Right lobe of liver (tissue), 6 donors: Measurements from ENCODE around the gene P4HA2. TPM values are rescaled to one million over a fixed set of nuclear protein-coding genes. Genes with fewer than 3 reads are reported as not detected.
A peak's percentile ranks its signal among the peaks of the same experiment; 100 is the strongest.

Source experiments
- ATAC-seq, 4 donors: fragments of 200-7000 bp; cut with Tn5 transposase; one replicate each; pipeline ENCODE4 v1.9.1; 2020; ENCODE audit warnings: mild to moderate bottlenecking in 4 of 4, moderate library complexity in 4 of 4
- DNase-seq, 3 donors: peaks; one replicate each; pipeline ENCODE4 v3.0.0-alpha.2; 2020
- H3K27ac ChIP-seq, 3 donors: fragments of 200-600 bp; one replicate each; pipeline ENCODE4 v1.8.0; 2022
- H3K27me3 ChIP-seq, 2 donors: fragments of 200-600 bp; one replicate each; pipeline ENCODE4 v1.8.0; 2022
- H3K36me3 ChIP-seq, 4 donors: fragments of 200-600 bp; sonication (generic) in 1 of 4; one replicate each; pipeline versions ENCODE4 v1.5.1 to v1.8.0; 2017 to 2022; ENCODE audit warnings: control low read depth in 1 of 4
- H3K4me1 ChIP-seq, 4 donors: fragments of 200-600 bp; sonication (generic) in 1 of 4; one replicate each; pipeline versions ENCODE4 v1.5.1 to v1.8.0; 2017 to 2022; ENCODE audit warnings: control low read depth in 1 of 4
- H3K4me3 ChIP-seq, 3 donors: fragments of 200-600 bp; one replicate each; pipeline ENCODE4 v1.8.0; 2022
- H3K9me3 ChIP-seq, 4 donors: fragments of 200-600 bp; sonication (generic) in 1 of 4; one replicate each; pipeline versions ENCODE4 v1.5.1 to v1.8.0; 2017 to 2022; ENCODE audit warnings: control low read depth in 1 of 4
- POLR2A ChIP-seq: fragments of 450-650 bp; IDR thresholded peaks from one replicate; pipeline ENCODE4 v1.6.1; 2017; ENCODE audit warnings: antibody characterized with exemption, mild to moderate bottlenecking
- WGBS: methylation state at CpG from one replicate; pipeline ENCODE4 v1.1.6; 2018; ENCODE audit warnings: low coverage, low lambda C conversion rate; ENCODE audit not compliant: insufficient coverage; ENCODE audit errors: missing lambda C conversion rate; 5-methylcytosine and 5-hydroxymethylcytosine counted together
- intact Hi-C, 2 donors: fragments of 100-400 bp; cut with DNase I; formaldehyde crosslinking; loops; one replicate each; pipeline versions ENCODE4 v1.11.2 to v1.14.1; 2022
- total RNA-seq, 6 experiments: library from RNA; depleted of rRNA in 2 of 6; stranded (reverse); fragments of >200 nt in 2 of 6; fragmentation: NEBNext Ultra II Directional in 3 of 6; extraction: Animal tissue kit (Norgen Biotek cat#: 25700) in 3 of 6; gene quantifications; one replicate each; pipeline versions ENCODE4 v1.1.0 to v1.2.4, GENCODE V29; 2016 to 2023
- TF ChIP-seq, protein P1 (sequence below), 4 donors: fragments of 200-600 bp in 3 of 4; fragments of 450-650 bp in 1 of 4; IDR thresholded peaks; one replicate each; pipeline versions ENCODE4 v1.5.1 to v1.8.0; 2016 to 2022; ENCODE audit warnings: antibody characterized with exemption in 4 of 4, mild to moderate bottlenecking in 2 of 4
- donor health status: DM: no; HTN: yes; CAD: no.
- donor health status: DM: no; HTN: no; CAD: no.
- donor health status: DM: no; HTN: no; CAD: no.
- donor health status: DM: no; HTN: yes; CAD: no.
- donor health status: DM: no; HTN: yes; CAD: no.

P4HA2 gene
- total RNA-seq, 6 experiments from 2014 or later: 11.5 to 23.2 (median 16.5) TPM

DNA sequence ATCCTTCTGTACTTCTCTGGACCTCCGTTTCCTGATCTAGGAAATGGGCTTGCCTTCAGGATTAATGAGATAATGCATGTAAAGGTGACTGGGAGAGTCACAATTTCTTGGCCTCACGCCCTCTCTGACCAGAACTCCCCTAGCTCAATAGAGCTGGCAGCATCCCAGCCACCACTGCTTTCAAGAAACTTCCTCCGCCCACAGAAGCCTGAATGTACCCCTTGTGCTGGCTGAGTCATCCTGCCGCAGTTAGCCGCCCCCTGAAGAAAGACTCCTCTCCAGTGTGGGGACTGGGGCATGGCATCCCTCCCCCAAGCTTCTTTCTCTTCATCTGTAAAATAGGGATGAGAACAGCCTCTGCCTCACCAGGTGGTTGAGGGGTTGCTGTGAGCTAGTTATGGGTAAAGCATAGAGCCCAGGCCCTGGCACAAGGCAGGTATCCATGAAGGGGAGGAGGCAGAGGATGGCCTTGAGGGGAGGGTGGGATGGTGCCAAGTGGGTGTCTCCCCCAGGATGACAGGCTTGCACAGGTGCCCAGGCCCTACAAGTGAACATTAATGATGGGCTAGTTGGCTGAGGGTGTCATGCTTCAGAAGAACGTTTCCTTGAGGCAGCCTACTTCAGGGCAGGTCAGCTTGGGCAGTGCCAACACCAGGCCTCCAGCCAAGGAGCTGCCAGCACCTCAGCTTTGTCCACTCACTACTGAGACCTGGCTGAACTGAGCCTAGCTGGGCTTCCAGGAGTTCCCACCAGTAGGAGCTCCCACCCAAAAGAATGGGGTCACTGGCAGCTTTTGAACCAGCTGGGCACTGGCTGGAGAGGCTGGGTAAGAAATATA lies 33.3 kb upstream of the P4HA2 start:
- 36% methylated on average over 5 of the region's 6 CpGs for WGBS
- intact Hi-C loops: no loop called here
- peak in 1 of 4 donors; percentile 26 for ATAC-seq
- Histone ChIP-seq H3K9me3 (no peaks in the 10 kb centered on the region), H3K27ac (no peak overlapping the region), H3K36me3 (no peaks in the 10 kb centered on the region), H3K4me1 (peaks cover 0 to 2% (median 0%) of the 10 kb centered on the region in 4 donors), H3K4me3 (no peak overlapping the region), H3K27me3 (no peaks in the 10 kb centered on the region)
- no peak for TF ChIP-seq POLR2A
- TF ChIP-seq, protein P1, sequence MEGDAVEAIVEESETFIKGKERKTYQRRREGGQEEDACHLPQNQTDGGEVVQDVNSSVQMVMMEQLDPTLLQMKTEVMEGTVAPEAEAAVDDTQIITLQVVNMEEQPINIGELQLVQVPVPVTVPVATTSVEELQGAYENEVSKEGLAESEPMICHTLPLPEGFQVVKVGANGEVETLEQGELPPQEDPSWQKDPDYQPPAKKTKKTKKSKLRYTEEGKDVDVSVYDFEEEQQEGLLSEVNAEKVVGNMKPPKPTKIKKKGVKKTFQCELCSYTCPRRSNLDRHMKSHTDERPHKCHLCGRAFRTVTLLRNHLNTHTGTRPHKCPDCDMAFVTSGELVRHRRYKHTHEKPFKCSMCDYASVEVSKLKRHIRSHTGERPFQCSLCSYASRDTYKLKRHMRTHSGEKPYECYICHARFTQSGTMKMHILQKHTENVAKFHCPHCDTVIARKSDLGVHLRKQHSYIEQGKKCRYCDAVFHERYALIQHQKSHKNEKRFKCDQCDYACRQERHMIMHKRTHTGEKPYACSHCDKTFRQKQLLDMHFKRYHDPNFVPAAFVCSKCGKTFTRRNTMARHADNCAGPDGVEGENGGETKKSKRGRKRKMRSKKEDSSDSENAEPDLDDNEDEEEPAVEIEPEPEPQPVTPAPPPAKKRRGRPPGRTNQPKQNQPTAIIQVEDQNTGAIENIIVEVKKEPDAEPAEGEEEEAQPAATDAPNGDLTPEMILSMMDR (IDR thresholded peaks at IDR 0.05): no peak
- peak in 2 of 3 donors; percentile 44 to 45 for DNase-seq

DNA sequence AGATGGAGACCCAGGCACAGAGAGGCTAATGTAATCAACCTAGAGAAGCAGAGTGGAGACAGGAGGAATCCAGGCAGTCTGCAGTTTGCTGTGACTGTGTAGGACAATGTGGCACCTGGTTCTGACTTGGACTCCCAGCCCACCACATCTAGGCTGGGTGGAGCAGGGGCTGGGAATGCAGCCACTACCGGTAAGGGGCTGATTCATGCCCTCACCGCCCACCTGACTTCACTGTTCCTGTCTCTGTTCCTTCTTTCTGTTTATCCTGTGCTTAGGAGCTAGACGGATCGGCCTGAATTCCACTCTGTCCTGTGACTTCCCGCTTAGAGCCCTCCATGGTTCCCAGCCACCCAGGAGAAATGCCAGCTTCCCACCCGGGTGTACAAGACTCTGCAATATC lies 32.4 kb upstream of the P4HA2 start:
- Histone ChIP-seq H3K4me1 (peaks cover 0 to 2% (median 0%) of the 10 kb centered on the region in 4 donors), H3K27ac (no peak overlapping the region)
- WGBS: 86% methylated on average over 4 of the region's 6 CpGs

DNA sequence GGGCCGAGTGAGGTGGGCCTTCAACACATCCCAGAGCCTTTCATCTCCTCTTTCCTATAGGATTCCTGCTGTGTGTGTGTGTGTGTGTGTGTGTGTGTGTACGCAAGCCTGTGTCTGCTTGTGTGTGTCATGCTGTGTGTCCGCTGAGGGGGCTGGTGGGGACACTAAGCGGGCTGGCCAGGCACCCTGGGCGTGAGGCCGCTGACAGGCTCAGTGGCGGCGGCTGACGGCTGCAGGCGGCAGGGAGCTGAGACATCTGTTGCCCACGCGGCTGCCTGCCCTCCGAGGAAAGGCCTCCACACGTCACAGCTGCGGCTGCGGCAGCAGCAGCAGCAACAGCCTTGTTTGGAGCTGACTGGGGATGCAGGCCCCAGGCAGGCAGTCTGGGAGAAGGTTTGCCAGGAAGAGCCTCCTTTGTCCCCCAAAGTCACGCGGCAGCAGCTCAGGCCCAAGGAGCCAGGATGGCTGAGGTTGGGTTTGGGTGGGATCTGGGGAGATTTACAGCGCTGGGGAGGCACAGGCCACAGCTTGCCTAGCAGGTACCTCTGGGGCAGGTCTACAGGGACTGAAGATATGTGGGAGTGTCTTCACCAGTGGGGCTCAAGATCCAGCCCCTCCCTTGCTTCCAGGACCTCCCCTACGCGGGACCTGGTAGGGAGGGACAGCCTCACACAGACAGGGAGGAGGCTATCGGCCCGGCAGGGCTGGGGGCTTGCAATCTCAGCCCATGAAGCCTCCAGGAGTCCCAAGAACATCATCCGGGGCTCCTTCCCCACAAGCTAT lies 31.6 kb upstream of the P4HA2 start:
- Histone ChIP-seq H3K27me3 (no peaks in the 10 kb centered on the region), H3K4me3 (no peak overlapping the region), H3K9me3 (no peaks in the 10 kb centered on the region), H3K36me3 (no peaks in the 10 kb centered on the region), H3K4me1 (peaks cover 0 to 2% (median 0%) of the 10 kb centered on the region in 4 donors), H3K27ac (no peak overlapping the region)
- ATAC-seq: peak in 1 of 4 donors; percentile 10
- intact Hi-C loops: no loop called here
- no peak for TF ChIP-seq POLR2A
- TF ChIP-seq, protein P1 (IDR thresholded peaks at IDR 0.05): no peak
- peak in 1 of 3 donors; percentile 39 for DNase-seq
- WGBS: no CpG with 5 or more reads among the region's 24 CpGs

More for the DNA sequence above, 32.4 kb upstream of the P4HA2 start:
- Histone ChIP-seq H3K36me3 (no peaks in the 10 kb centered on the region), H3K9me3 (no peaks in the 10 kb centered on the region), H3K27me3 (no peaks in the 10 kb centered on the region), H3K4me3 (no peak overlapping the region)
- intact Hi-C loops: no loop called here
- ATAC-seq (no peak), DNase-seq (peak in 1 of 3 donors; percentile 14)
- no peak for TF ChIP-seq POLR2A
- TF ChIP-seq, protein P1 (IDR thresholded peaks at IDR 0.05): no peak

DNA sequence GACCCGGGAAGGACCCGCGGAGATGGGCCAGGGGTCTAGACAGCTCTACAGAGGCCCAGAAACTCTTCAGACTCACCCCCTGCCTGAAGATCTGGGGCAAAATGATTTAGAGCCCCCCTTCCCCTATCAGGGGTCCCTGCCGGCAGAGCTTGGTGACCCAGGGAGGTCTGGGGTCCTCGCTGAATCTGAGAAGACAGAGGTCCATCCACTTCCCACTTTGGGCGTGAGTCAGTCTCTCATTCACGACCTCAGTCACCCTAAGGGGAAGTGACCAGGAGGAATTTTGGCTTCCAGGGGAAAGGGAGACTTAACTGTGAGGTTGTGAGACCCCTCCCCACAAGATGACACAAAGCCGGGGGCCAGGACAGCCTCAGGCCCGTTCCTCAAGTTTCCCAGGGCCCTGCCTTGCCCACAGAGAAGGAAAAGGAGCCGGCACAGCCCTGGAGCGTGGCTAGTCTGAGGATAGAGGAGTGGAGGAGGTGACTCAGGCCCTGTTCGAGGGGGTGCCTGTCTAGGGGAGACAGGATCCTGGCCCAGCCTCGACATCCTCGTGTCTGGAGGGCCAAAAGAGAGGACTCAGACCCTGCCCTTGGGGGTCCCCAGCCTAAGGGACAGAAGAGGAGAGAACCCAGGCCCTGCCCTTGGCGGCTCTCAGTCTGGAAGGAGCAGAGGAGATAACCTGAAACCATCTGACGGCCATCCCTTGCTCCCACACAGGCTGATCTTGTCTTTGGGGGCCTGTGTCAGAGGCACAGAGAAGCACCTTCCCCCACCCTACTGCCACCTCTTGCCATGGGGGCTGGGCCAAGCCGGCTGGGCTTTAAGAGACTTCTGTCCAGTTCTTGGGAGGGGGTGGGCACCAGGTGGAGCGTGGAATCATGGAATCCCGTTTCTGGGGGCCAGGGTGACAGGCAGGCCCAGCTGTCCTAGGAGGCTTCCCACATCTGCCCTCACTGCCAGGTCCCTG lies 30.7 kb upstream of the P4HA2 start:
- ATAC-seq: peak in 1 of 4 donors; percentile 9

More for the DNA sequence above, 30.7 kb upstream of the P4HA2 start:
- WGBS: 67% methylated on average over 3 of the region's 19 CpGs
- peak overlapping the region in 2 of 3 donors; percentile 3 to 8 for H3K27ac ChIP-seq
- TF ChIP-seq, protein P1 (IDR thresholded peaks at IDR 0.05): no peak
- TF ChIP-seq POLR2A: no peak
- peak overlapping the region in 1 of 3 donors; percentile 31 for H3K4me3 ChIP-seq
- no peaks in the 10 kb centered on the region for H3K9me3 ChIP-seq
- no peaks in the 10 kb centered on the region for H3K27me3 ChIP-seq
- DNase-seq: peak in 1 of 3 donors; percentile 36
- H3K36me3 ChIP-seq: no peaks in the 10 kb centered on the region
- intact Hi-C loops: no loop called here
- H3K4me1 ChIP-seq: peaks cover 0 to 2% (median 0%) of the 10 kb centered on the region in 4 donors
